ENCODE measurements around the gene C1orf56.
A peak's percentile ranks its signal among the peaks of the same experiment; 100 is the strongest.

The C1orf56 gene

GRCh38 chr1:151024540-151025146 is 22.9 kb upstream of the C1orf56 start:
- DNase-seq, result peak; percentile 60

- no peak for DNase-seq
Measured at GRCh38 chr1:151026460-151026859, 21.1 kb upstream of the C1orf56 start.

DNA sequence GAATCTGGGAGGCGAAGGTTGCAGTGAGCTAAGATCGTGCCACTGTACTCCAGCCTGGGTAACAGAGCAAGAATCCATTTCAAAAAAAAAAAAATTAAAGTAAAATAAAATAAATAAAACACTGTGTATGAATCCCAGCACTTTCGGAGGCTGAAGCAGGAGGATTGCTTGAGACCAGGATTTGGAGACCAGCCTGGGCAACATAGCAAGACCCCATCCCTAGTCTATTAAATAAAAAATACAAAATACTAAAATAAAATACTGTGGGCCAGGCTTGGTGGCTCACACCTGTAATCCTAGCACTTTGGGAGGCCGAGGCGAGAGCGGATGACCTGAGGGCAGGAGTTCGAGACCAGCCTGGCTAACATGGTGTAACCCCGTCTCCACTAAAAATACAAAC is 15.4 kb upstream of the C1orf56 start:
- DNase-seq, result no peak

DNA sequence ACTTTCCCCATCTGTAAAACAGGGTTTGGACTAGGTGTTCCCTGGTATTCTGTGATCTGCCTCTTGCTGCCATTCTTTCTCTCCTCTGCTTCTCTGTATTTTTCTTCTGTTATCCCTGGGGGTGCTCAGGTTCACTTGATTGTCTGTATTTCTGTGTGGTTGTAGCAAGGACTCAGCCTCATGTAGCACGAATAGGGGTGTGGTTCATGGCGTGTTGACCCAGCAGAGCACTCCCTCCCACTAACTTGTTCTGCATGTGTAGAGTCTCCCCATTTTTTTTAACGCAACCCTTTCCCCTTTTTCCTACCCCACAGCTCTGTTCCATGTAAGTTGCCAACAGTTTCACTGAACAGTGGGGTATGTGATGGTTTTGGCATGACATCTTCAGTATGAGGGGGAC is 12.4 kb upstream of the C1orf56 start:
- no peak for DNase-seq

DNA sequence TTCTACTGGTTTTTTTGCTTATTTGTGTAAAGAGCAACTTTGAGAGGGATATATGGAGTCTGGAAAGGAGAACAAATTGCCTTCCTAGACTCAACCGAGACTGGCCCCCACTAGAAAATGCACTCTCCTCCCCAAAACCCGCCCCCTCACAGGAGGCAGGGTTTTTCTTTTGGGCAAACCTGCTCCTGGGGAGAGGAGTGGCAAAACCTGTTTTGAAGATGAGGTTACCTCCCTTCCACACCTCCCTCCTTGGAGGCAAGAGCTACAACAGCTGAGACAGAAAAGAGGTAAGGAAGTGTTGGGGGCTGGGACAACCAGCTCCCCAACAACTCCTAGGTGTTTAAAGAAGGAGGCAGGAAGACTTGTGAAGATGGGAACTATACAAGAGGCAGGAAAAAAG is 11.2 kb upstream of the C1orf56 start, which contains the start of gene BNIPL:
BNIPL (plus strand) TSS at position 231 of the 400 bp plus-strand sequence; CDS start at position 371, 140 bp downstream.
- DNase-seq, result no peak

DNA sequence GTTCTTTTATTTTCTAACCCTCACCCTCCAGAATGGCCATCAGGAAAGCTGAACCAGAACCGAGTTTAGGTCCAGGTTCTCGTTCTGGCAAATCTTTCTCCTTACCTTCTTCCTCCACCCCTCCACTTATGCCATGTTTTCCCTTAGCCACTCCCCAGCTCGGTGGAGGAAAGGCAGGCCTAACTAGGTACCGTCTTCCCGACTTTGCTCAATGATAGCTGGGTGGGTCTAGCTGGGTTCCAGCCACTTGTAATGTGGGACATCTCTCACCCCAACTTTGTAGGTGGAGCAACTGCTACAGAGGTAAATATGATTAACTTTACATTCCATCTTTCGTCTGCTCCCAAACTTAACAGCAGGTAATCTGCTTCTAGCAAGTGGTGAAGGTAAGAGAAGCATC is 10.5 kb upstream of the C1orf56 start:
- no peak for DNase-seq

GRCh38 chr1:151039521-151039920 is 8.0 kb upstream of the C1orf56 start:
- no peak for DNase-seq

DNA sequence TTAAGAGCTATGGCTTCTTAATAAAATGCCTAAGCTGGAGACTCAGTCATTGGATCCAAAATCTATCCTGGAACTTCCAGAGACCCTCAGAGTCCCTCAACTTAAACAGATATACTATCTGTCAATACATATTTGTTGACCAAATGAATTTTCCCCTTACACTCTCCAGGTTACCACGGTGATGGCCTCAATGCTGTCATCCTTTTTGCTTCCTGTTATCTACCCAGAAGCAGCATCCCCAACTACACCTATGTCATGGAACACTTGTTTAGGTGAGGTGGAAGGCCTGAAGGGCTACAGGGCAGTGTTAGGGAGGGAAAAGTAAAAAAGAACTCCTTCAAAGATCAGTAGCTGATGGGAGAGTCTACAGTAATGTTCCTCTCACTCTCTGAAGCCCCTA is 4.4 kb upstream of the C1orf56 start:
- no peak for DNase-seq

DNA sequence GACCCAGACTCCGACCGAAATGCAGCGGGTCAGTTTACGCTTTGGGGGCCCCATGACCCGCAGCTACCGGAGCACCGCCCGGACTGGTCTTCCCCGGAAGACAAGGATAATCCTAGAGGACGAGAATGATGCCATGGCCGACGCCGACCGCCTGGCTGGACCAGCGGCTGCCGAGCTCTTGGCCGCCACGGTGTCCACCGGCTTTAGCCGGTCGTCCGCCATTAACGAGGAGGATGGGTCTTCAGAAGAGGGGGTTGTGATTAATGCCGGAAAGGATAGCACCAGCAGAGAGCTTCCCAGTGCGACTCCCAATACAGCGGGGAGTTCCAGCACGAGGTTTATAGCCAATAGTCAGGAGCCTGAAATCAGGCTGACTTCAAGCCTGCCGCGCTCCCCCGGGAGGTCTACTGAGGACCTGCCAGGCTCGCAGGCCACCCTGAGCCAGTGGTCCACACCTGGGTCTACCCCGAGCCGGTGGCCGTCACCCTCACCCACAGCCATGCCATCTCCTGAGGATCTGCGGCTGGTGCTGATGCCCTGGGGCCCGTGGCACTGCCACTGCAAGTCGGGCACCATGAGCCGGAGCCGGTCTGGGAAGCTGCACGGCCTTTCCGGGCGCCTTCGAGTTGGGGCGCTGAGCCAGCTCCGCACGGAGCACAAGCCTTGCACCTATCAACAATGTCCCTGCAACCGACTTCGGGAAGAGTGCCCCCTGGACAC is 534 bp downstream of the C1orf56 start:
- peak; percentile 65 for DNase-seq

DNA sequence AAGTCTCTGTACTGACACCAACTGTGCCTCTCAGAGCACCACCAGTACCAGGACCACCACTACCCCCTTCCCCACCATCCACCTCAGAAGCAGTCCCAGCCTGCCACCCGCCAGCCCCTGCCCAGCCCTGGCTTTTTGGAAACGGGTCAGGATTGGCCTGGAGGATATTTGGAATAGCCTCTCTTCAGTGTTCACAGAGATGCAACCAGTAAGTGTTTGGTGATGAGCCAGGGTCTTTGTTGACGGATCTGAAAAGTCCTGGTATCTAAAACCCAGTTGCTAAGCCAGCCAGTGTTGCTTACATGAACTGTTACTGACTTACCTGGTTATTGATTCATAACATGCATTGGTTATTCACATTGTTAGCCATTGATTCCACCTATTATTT is 1.1 kb downstream of the C1orf56 start:
- no peak for DNase-seq

DNA sequence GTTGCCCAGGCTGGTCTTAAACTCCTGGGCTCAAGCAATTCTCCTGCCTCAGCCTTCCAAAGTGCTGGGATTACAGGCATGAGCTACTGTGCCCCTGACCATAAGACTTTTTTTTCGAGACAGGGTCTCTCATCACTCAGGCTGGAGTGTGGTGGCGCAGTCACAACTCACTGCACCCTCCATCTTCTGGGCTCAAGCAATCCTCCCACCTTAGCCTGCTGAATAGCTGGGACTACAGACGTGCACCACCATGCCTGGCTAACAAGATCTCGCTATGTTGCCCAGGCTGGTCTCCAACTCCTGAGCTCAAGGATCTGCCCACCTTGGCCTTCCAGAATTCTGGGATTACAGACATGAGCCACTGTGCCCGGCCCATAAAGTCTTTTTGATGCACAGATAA is 1.9 kb downstream of the C1orf56 start:
- no peak for DNase-seq

GRCh38 chr1:151050051-151050688 is 2.6 kb downstream of the C1orf56 start:
- no peak for DNase-seq

DNA sequence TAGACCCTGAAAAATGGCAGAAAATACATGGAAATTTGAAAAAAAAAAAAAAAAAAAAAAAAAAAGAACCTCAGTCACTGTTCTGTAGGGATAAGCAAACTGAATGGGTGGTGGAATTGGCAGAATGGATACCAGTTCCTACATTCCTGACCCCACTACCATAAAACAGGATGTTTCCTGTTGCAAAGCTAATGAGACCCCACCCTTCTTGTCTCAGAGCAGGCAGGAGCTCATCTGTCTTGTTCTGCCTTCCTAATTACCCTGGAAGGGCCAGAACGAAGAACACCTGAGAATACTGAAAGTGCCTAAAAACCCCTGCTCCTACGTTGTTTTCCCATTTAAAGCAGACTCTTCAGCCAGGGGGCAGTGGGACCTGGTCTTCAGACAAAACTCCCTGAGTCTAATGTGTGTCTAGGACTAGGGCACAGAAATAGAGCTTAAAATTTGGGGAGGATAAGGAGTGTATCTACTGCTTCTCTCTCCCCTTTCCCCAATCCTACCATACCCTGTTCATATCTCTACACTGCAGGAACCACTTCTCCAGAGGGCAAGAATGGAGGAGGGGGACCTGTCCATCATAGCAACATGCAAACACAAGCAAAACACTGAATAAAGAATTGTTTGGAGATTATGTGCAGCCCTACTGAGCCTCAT is 3.9 kb downstream of the C1orf56 start:
- no peak for DNase-seq

DNA sequence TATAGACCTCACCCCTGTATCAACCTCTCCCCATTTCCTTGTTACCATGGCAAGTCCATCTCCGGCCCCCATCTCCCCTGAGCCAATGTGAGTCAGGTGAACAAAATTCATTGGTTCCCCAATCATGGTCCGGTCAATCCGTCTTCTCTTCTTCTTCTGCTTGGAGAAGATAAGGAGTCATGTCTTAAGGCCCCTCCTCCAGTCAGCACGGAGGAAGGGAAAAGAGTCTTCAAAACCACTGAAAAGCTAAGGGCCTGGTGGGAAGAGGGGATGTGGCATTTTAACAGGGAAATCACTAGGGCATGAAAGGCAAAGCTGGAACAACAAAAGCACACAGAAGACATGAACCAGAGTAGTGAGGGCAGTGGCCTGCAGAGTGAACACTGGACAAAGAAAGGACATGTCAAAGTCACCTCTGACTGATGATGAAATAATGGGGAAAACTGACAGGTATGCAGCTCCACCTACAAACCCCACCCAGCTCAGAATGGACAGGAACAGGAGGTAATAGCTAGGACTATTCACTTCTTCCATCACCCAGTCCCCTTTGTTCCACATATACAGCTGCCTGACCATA is 7.5 kb downstream of the C1orf56 start:
- no peak for DNase-seq

- DNase-seq, result no peak
Measured at GRCh38 chr1:151055581-151055980, 8.0 kb downstream of the C1orf56 start.

GRCh38 chr1:151056149-151056548 is 8.6 kb downstream of the C1orf56 start:
- no peak for DNase-seq

DNA sequence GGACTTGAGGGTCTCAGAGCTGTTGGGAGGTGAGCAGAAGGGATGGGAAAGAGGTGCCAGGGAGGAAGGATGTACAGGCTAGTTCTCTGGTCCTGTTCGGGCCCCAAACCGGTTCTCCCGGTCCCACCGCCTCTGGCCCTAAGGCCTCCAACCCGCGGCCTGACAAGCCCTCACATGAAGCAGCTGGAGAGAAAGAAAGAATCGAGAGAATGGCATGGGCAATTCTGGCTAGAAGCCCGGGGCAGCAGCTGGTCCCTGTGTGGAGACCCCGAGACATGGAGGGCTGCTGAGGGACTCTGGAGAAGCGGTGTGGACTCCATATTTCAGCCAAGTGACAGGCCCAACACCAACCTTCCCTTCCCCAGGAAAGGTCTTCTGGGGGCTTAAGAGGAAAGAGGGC is 11.1 kb downstream of the C1orf56 start:
- no peak for DNase-seq

GRCh38 chr1:151059109-151060006 is 11.8 kb downstream of the C1orf56 start, which contains the start of gene CDC42SE1:
Gene CDC42SE1, minus strand, starts transcription at chr1:151059622. Its CDS starts 3,892 bp downstream, at chr1:151055730.
- peak; percentile 81 for DNase-seq

GRCh38 chr1:151060007-151060656 is 12.6 kb downstream of the C1orf56 start, which contains the start of gene MLLT11:
Gene MLLT11, plus strand, starts transcription at chr1:151060397. Its CDS starts 6,828 bp downstream, at chr1:151067225.
- peak; percentile 78 for DNase-seq

GRCh38 chr1:151060657-151061421 is 13.3 kb downstream of the C1orf56 start:
- peak; percentile 43 for DNase-seq
